GM19452 (cell line): ENCODE data around the gene IL24.

Experiments used
- ATAC-seq: cut with Tn5 transposase; IDR thresholded peaks from one replicate; pipeline ENCODE4 v1.9.1; 2021; ENCODE audit not compliant: unreplicated experiment

Gene IL24

GRCh38 chr1:206903687-206904086, 6.4 kb downstream of the IL24 start:
- no peak for ATAC-seq

GRCh38 chr1:206904423-206905142, 7.3 kb downstream of the IL24 start:
- ATAC-seq, result no peak

GRCh38 chr1:206905295-206906164, 8.3 kb downstream of the IL24 start:
- ATAC-seq, result peak; percentile 63

GRCh38 chr1:206907304-206907991, 10.2 kb downstream of the IL24 start:
- no peak for ATAC-seq

- no peak for ATAC-seq
These were observed 10.8 kb downstream of the IL24 start for GRCh38 chr1:206908038-206908437.

GRCh38 chr1:206909161-206909882, 12.1 kb downstream of the IL24 start:
- ATAC-seq, result no peak

- no peak for ATAC-seq
These were observed 12.7 kb downstream of the IL24 start for GRCh38 chr1:206909883-206910318.

GRCh38 chr1:206911064-206911663, 13.9 kb downstream of the IL24 start:
- no peak for ATAC-seq

GRCh38 chr1:206912445-206913095, 15.3 kb downstream of the IL24 start:
- no peak for ATAC-seq

GRCh38 chr1:206913766-206914537, 16.7 kb downstream of the IL24 start:
- ATAC-seq, result no peak

GRCh38 chr1:206915030-206915735, 17.9 kb downstream of the IL24 start:
- ATAC-seq, result no peak

- ATAC-seq, result no peak
These were observed 18.9 kb downstream of the IL24 start for GRCh38 chr1:206916000-206916709.

GRCh38 chr1:206918076-206918475, 20.8 kb downstream of the IL24 start:
- ATAC-seq, result no peak

- no peak for ATAC-seq
These were observed 24.6 kb downstream of the IL24 start, which contains the start of gene FCMR for GRCh38 chr1:206921772-206922265. Gene FCMR, minus strand, starts transcription at chr1:206921941. Its CDS starts 87 bp downstream, at chr1:206921854.

- no peak for ATAC-seq
These were observed 25.3 kb downstream of the IL24 start for GRCh38 chr1:206922524-206922923.

- ATAC-seq, result peak; percentile 46
These were observed 26.0 kb downstream of the IL24 start for GRCh38 chr1:206923009-206923960.
